ENCODE data around the gene SIK2. TPM values are rescaled to one million over a fixed set of nuclear protein-coding genes. Genes with fewer than 3 reads are reported as not detected.
A peak's percentile ranks its signal among the peaks of the same experiment; 100 is the strongest.

Gene SIK2
- polyA plus RNA-seq (ENCODE audit: insufficient read length in 3 of 3) = 10 to 100 TPM; 20.5 to 30.8 (median 22.2) TPM
- long read RNA-seq, donor 1, full-length matches to known transcripts = 1 of 6 reads
- long read RNA-seq, donor 1, partial matches to known transcripts = 5 of 6 reads
- long read RNA-seq, donor 1, other reads (novel, unspliced or antisense) = 0 of 6 reads
- long read RNA-seq, donor 2 = 0 reads
- long read RNA-seq, donor 3, full-length matches to known transcripts = 5 of 5 reads
- long read RNA-seq, donor 3, partial matches to known transcripts = 0 of 5 reads
- long read RNA-seq, donor 3, other reads (novel, unspliced or antisense) = 0 of 5 reads
- long read RNA-seq, donor 4, full-length matches to known transcripts = 1 of 1 reads
- long read RNA-seq, donor 4, partial matches to known transcripts = 0 of 1 reads
- long read RNA-seq, donor 4, other reads (novel, unspliced or antisense) = 0 of 1 reads
- long read RNA-seq, donor 5 = 0 reads
- long read RNA-seq, donor 6 = 0 reads
- long read RNA-seq, donor 7 = 0 reads
- long read RNA-seq, donor 8, full-length matches to known transcripts = 2 of 2 reads
- long read RNA-seq, donor 8, partial matches to known transcripts = 0 of 2 reads
- long read RNA-seq, donor 8, other reads (novel, unspliced or antisense) = 0 of 2 reads
- long read RNA-seq, donor 9, full-length matches to known transcripts = 4 of 9 reads
- long read RNA-seq, donor 9, partial matches to known transcripts = 5 of 9 reads
- long read RNA-seq, donor 9, other reads (novel, unspliced or antisense) = 0 of 9 reads
- long read RNA-seq, donor 10 = 0 reads
- long read RNA-seq, donor 11, full-length matches to known transcripts = 4 of 17 reads
- long read RNA-seq, donor 11, partial matches to known transcripts = 13 of 17 reads
- long read RNA-seq, donor 11, other reads (novel, unspliced or antisense) = 0 of 17 reads
- long read RNA-seq, donor 12, full-length matches to known transcripts = 1 of 1 reads
- long read RNA-seq, donor 12, partial matches to known transcripts = 0 of 1 reads
- long read RNA-seq, donor 12, other reads (novel, unspliced or antisense) = 0 of 1 reads
- long read RNA-seq, donor 13 = 0 reads
- long read RNA-seq, donor 14, full-length matches to known transcripts = 3 of 3 reads
- long read RNA-seq, donor 14, partial matches to known transcripts = 0 of 3 reads
- long read RNA-seq, donor 14, other reads (novel, unspliced or antisense) = 0 of 3 reads
- long read RNA-seq, donor 15, full-length matches to known transcripts = 1 of 1 reads
- long read RNA-seq, donor 15, partial matches to known transcripts = 0 of 1 reads
- long read RNA-seq, donor 15, other reads (novel, unspliced or antisense) = 0 of 1 reads
- long read RNA-seq, donor 16, full-length matches to known transcripts = 7 of 25 reads
- long read RNA-seq, donor 16, partial matches to known transcripts = 12 of 25 reads
- long read RNA-seq, donor 16, other reads (novel, unspliced or antisense) = 6 of 25 reads

GRCh38 chr11:111601979-111602864 is at the start of gene SIK2:
Gene SIK2 (plus strand): TSS chr11:111602449. CDS start chr11:111602564, 115 bp downstream.
- peak; percentile 84 to 95 (median 93) for DNase-seq (ENCODE audit: extremely low read depth in 1 of 11, low read depth in 9 of 11, low spot score in 4 of 11)

DNA sequence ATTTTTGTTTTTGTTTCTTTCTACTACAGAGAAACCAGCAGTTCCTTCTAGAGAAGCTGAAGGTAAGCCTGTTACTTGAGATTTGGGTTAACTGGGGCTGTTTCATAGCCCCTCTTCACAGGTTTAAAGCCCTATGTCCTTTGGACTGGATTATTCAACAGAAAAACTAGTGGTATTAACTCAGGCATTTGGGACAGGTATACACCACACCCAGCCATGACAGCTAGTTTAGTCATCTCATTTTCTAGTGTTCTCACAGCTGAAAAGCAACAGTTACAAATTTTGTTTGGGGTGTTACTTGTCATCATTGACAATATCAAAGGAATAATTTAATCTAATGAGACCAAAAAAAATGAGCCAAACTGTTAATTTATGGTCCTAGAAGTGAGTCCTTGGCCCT is 47.7 kb upstream of the SIK2 start:
- DNase-seq (ENCODE audit: extremely low read depth in 1 of 11, low read depth in 9 of 11, low spot score in 4 of 11) = no peak

GRCh38 chr11:111555255-111555654 is 47.0 kb upstream of the SIK2 start:
- no peak for DNase-seq (ENCODE audit: extremely low read depth in 1 of 11, low read depth in 9 of 11, low spot score in 4 of 11)

- DNase-seq (ENCODE audit: extremely low read depth in 1 of 11, low read depth in 9 of 11, low spot score in 4 of 11) = no peak
These were observed 44.7 kb upstream of the SIK2 start for GRCh38 chr11:111557425-111558111.

GRCh38 chr11:111559800-111560464 is 42.3 kb upstream of the SIK2 start:
- no peak for DNase-seq (ENCODE audit: extremely low read depth in 1 of 11, low read depth in 9 of 11, low spot score in 4 of 11)

DNA sequence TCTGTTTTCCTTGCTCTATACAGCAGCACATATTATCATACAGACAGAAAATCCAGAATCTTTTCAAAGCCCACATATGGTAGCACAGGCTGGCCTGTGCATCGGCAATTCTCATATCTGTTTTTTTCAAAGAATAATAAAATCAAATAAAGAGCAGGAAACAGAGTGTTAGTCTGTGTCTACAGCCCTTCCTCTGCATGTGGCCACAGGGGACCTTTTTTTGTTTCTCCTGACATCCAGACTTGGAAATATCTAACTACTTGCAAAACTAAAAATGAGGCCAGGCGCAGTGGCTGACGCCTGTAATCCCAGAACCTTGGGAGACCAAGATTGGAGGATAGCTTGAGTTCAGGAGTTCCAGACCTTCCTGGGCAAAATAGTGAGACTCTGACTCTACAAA is 41.4 kb upstream of the SIK2 start:
- DNase-seq (ENCODE audit: extremely low read depth in 1 of 11, low read depth in 9 of 11, low spot score in 4 of 11) = no peak

- no peak for DNase-seq (ENCODE audit: extremely low read depth in 1 of 11, low read depth in 9 of 11, low spot score in 4 of 11)
These were observed 40.9 kb upstream of the SIK2 start for GRCh38 chr11:111561306-111561705.

DNA sequence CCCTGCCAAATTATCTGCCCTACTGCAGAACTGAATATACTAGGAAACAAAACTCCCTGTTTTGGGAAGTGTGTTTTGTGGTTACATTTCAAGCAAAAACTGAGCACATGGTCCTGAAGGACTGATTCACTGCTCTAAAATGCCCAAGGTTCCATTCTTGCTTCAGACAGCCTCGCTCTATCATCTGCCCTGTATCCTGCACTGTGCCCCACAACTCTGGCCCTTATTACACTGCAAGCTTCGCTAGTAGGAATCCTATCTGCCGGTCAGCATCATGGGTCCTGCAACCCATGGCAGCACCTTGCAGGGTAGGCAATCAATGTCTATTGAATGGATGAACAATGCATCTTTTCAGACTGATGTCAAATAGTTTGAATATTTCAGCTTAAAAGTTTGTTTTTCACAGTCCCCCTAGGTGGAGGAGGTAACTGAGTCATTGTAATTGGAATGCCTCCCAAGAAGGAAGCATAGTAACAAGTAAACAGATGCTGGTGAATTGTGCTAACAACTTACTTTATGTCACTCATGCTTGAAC is 40.4 kb upstream of the SIK2 start:
- DNase-seq (ENCODE audit: extremely low read depth in 1 of 11, low read depth in 9 of 11, low spot score in 4 of 11) = no peak

DNA sequence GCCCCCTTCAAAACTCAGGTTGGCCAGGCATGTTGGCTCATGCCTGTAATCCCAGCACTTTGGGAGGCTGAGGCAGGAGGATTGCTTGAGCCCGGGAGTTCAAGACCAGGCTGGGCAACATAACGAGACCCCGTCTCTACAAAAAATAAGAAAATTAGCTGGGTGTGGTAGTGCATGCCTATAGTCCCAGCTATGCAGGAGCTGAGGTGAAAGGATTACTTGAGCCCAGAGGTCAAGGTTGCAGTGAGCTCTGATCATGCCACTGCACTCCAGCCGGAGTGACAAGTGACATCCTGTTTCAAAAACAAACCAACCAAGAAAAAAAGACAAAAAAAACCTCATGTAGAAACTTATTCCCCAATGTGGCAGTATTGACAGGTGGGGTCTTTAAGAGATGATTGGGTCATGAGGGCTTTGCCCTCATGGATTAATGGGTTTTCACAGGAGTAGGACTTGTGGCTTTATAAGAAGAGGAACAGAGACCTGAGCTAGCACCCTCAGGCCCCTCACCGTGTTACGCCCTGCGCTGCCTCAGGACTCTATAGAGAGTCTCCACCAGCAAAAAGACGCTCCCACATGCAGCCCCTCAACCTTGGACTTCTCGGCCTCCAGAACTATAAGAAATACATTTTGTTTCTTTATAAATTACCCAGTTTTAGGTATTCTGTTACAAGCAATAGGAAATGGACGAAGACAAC is 39.4 kb upstream of the SIK2 start:
- DNase-seq (ENCODE audit: extremely low read depth in 1 of 11, low read depth in 9 of 11, low spot score in 4 of 11) = no peak

DNA sequence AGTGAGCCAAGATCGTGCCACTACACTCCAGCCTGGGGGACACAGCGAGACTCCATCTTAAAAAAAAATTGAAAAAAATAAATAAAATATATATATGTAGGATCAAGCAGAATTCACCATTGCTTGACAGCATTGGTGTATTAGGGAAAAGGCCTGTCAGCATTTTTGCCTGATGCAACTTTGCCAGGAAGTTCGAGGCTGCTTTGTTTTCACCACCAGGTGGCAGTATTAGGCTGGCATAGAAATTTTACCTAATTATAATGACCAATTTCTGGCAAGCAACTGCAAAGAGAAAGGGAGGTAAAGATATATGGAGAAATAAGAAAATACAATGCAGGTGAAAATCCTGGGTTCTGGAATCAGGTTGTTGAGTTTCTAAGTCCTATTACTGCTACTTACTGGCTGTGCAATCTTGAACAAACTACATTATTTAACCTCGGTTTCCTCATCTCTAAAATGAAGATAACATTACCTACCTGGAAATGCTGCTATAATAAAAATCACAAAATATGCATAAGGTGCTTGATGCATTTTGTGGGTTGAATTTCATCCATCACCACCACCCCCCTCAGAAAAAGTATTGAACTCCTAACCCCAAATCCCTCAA is 37.0 kb upstream of the SIK2 start:
- DNase-seq (ENCODE audit: extremely low read depth in 1 of 11, low read depth in 9 of 11, low spot score in 4 of 11) = peak in 6 of 11 donors; percentile 47 to 72 (median 54)

GRCh38 chr11:111566324-111566723 is 35.9 kb upstream of the SIK2 start:
- no peak for DNase-seq (ENCODE audit: extremely low read depth in 1 of 11, low read depth in 9 of 11, low spot score in 4 of 11)

DNA sequence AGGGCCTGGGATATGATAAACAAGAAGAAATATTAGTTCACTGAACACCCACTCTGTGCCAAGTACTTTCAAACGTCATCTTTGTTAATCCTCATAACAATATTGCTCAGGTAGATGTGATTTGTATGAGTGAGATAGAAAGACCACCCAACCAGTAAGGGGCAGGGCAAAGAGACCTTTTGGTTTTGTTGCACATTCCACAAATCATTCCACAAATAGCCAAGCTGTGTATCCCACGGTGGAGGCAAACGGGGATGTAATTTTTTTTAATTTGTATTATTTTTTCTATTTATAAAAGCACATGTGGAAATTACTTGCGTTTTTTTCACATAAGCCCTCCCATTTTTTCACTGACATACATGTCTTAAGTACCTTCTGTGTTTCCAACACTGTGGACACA is 32.8 kb upstream of the SIK2 start:
- DNase-seq (ENCODE audit: extremely low read depth in 1 of 11, low read depth in 9 of 11, low spot score in 4 of 11) = no peak

GRCh38 chr11:111570796-111571195 is 31.5 kb upstream of the SIK2 start:
- DNase-seq (ENCODE audit: extremely low read depth in 1 of 11, low read depth in 9 of 11, low spot score in 4 of 11) = no peak

DNA sequence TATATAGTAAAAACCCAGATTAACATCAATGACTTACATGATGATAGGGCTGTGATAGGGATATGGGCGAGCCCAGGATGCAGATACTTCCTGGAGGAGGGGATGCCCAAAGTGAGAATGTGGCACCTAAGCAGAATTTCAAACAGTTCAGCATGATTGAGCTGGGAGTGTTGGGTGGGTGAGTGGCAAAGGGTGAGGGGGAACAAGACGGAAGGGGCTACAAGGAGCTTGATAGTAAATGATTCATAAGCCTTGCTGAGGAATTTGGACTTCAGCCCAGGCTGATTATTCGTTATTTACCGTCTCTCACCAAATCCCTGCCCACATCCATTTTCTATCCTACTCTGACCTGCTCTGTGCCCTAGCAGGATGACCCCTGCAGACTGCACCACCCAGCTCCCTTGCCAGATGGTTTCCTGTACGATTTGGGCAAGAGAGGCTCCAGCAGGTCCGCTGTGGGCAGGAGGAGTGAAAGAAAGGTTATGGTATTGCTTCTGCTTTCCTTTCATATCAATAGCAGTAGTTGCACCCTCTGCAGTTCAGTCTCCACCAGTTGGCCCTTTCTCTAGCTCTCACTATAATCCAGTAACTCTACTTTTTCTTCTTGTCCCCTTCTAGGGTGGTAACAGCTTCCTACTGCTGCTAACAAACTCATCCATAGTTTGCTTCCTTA is 30.3 kb upstream of the SIK2 start:
- peak in 1 of 11 donors; percentile 24 for DNase-seq (ENCODE audit: extremely low read depth in 1 of 11, low read depth in 9 of 11, low spot score in 4 of 11)

DNA sequence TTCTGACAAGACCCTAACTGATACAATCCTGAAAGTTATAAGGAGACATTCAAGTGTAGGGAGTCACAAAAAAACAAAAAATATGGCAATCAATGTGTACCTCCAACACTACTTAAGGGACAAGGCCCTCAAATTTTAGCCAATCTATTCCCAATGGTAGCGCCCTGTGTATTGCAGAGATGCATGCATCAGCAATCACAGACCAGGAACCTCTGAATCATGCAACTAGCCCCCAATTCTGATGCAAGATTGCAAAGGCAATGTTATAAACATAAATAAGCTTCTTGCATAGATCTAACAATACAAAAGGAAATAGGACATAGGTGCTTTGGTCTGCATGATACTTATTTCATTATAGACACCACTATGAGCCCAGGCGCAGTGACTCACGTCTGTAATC is 29.7 kb upstream of the SIK2 start:
- DNase-seq (ENCODE audit: extremely low read depth in 1 of 11, low read depth in 9 of 11, low spot score in 4 of 11) = no peak
